Measurements from ENCODE around the gene GSTA4.
A peak's percentile ranks its signal among the peaks of the same experiment; 100 is the strongest.

Gene GSTA4

DNA sequence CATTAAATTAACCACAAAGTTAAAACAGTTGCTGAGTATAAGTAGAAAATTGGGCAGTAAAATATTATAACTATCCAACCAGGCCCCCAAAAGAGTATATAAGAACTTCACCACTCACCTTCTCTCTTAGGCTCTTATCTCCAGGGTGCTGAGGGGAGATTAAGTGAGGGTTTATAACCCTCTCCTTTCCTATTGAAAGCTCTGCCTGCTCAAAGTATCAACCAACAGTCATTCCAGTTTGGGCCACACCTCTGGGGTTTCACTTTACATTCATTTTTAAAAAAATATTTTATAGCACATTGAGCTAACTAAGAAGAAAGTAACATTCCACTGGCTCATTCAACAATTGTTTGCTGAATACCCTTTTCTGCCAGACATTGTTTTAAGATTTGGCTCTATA is 22.1 kb downstream of the GSTA4 start:
- Histone ChIP-seq H3K27me3 (ENCODE audit: insufficient read depth, low read length) (no peaks in the 10 kb centered on the region), H2BK5ac (ENCODE audit: low read depth, low read length, poor library complexity) (no peak overlapping the region), H3K36me3 (ENCODE audit: control insufficient read depth in 1 of 2, insufficient read depth in 2 of 2, low read length in 2 of 2) (no peaks in the 10 kb centered on the region), H3K4me1 (ENCODE audit: control insufficient read depth in 1 of 2, insufficient read depth in 2 of 2, low read length in 2 of 2) (peaks cover 6 to 9% of the 10 kb centered on the region in 2 experiments), H3K9me3 (ENCODE audit: insufficient read depth, low read depth, low read length) (no peaks in the 10 kb centered on the region), H3K4me3 (ENCODE audit: low read depth, low read length) (no peak overlapping the region), H3K4me2 (ENCODE audit: low read length) (no peak overlapping the region), H2AFZ (ENCODE audit: insufficient read depth, low read length, poor library complexity) (no peak overlapping the region), H2BK12ac (ENCODE audit: low read length) (no peak overlapping the region), H3K14ac (ENCODE audit: low read length) (no peak overlapping the region), H4K12ac (ENCODE audit: low read depth, low read length) (no peak overlapping the region), H3K18ac (ENCODE audit: low read length) (no peak overlapping the region), H2AK5ac (ENCODE audit: low read length) (no peak overlapping the region), H3K27ac (ENCODE audit: low read depth, low read length) (no peak overlapping the region), H4K91ac (ENCODE audit: low read depth, low read length) (no peak overlapping the region), H2BK120ac (ENCODE audit: insufficient read depth, low read length, poor library complexity) (no peak overlapping the region), H3K9ac (ENCODE audit: low read length) (no peak overlapping the region), H3K79me1 (ENCODE audit: low read length) (no peaks in the 10 kb centered on the region), H3K4ac (ENCODE audit: low read depth, low read length) (no peak overlapping the region), H3K79me2 (ENCODE audit: control insufficient read depth, insufficient read depth, low read length, poor library complexity) (no peaks in the 10 kb centered on the region), H3K23ac (ENCODE audit: low read length) (no peak overlapping the region), H4K8ac (ENCODE audit: low read depth, low read length) (no peak overlapping the region)
- DNase-seq, result no peak

DNA sequence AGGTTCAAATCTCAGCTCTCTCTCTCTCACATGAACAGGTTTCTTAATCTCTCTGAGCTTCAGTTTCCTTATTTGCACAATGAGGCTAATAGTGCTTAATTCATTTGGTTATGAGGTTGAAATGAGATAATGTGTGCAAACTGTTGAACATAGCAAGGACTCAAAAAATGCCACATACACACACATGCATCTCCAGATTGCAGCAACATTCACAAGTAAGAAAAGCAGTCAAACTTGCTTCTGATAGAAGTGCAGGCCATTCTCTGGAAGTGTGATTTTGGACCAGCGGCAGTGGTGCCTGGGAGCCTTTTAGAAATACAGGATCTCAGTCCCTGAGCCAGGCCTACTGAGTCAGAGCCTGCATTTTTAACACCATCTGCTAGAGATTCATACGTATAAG is 25.7 kb downstream of the GSTA4 start:
- no peak overlapping the region for H4K12ac ChIP-seq (ENCODE audit: low read depth, low read length)
- no peak overlapping the region for H2BK12ac ChIP-seq (ENCODE audit: low read length)
- no peak overlapping the region for H3K18ac ChIP-seq (ENCODE audit: low read length)
- H3K79me1 ChIP-seq (ENCODE audit: low read length), result no peaks in the 10 kb centered on the region
- H4K91ac ChIP-seq (ENCODE audit: low read depth, low read length), result no peak overlapping the region
- no peak overlapping the region for H3K9ac ChIP-seq (ENCODE audit: low read length)
- H3K27me3 ChIP-seq (ENCODE audit: insufficient read depth, low read length), result no peaks in the 10 kb centered on the region
- DNase-seq, result peak in 1 of 2 donors; percentile 8
- H3K4ac ChIP-seq (ENCODE audit: low read depth, low read length), result no peak overlapping the region
- H3K4me1 ChIP-seq (ENCODE audit: control insufficient read depth in 1 of 2, insufficient read depth in 2 of 2, low read length in 2 of 2), result peaks cover 3 to 4% of the 10 kb centered on the region in 2 experiments
- no peak overlapping the region for H3K23ac ChIP-seq (ENCODE audit: low read length)
- WGBS (ENCODE audit: extremely low coverage, insufficient coverage, insufficient read length), result no CpG with 5 or more reads among the region's 2 CpGs
- H3K27ac ChIP-seq (ENCODE audit: low read depth, low read length), result no peak overlapping the region
- no peaks in the 10 kb centered on the region for H3K36me3 ChIP-seq (ENCODE audit: control insufficient read depth in 1 of 2, insufficient read depth in 2 of 2, low read length in 2 of 2)
- no peak overlapping the region for H3K4me2 ChIP-seq (ENCODE audit: low read length)
- H2BK120ac ChIP-seq (ENCODE audit: insufficient read depth, low read length, poor library complexity), result no peak overlapping the region
- H3K9me3 ChIP-seq (ENCODE audit: insufficient read depth, low read depth, low read length), result no peaks in the 10 kb centered on the region
- H3K79me2 ChIP-seq (ENCODE audit: control insufficient read depth, insufficient read depth, low read length, poor library complexity), result no peaks in the 10 kb centered on the region
- no peak overlapping the region for H4K8ac ChIP-seq (ENCODE audit: low read depth, low read length)
- H2AK5ac ChIP-seq (ENCODE audit: low read length), result no peak overlapping the region
- no peak overlapping the region for H2AFZ ChIP-seq (ENCODE audit: insufficient read depth, low read length, poor library complexity)
- no peak overlapping the region for H2BK5ac ChIP-seq (ENCODE audit: low read depth, low read length, poor library complexity)
- no peak overlapping the region for H3K14ac ChIP-seq (ENCODE audit: low read length)
- H3K4me3 ChIP-seq (ENCODE audit: low read depth, low read length), result no peak overlapping the region

DNA sequence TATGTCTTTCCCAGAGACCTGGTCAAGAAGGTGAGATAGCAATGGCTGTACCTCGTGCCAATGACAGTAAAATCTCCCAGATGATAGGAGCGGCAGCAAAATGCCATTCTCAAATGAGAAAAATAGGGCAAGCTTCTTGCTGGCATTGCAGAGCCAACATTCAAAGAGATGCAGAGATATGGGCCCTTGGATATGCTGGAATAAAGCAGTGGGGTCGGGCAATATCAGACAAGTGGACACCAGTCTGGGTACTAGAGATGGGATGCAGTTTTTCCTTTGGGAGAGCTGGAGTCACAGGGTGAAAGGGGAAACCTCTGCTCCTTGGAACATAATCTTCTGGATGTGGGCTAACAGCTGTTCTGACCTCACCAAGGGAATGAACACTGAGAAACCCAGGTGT is 29.0 kb downstream of the GSTA4 start:
- Histone ChIP-seq H3K4me3 (ENCODE audit: low read depth, low read length) (no peak overlapping the region), H2BK5ac (ENCODE audit: low read depth, low read length, poor library complexity) (no peak overlapping the region), H3K79me1 (ENCODE audit: low read length) (no peaks in the 10 kb centered on the region), H3K27me3 (ENCODE audit: insufficient read depth, low read length) (no peaks in the 10 kb centered on the region), H2AK5ac (ENCODE audit: low read length) (no peak overlapping the region), H2AFZ (ENCODE audit: insufficient read depth, low read length, poor library complexity) (no peak overlapping the region), H3K4me1 (ENCODE audit: control insufficient read depth in 1 of 2, insufficient read depth in 2 of 2, low read length in 2 of 2) (peaks cover 3 to 4% of the 10 kb centered on the region in 2 experiments), H2BK120ac (ENCODE audit: insufficient read depth, low read length, poor library complexity) (no peak overlapping the region), H3K27ac (ENCODE audit: low read depth, low read length) (no peak overlapping the region), H4K91ac (ENCODE audit: low read depth, low read length) (no peak overlapping the region), H3K36me3 (ENCODE audit: control insufficient read depth in 1 of 2, insufficient read depth in 2 of 2, low read length in 2 of 2) (no peaks in the 10 kb centered on the region), H4K12ac (ENCODE audit: low read depth, low read length) (no peak overlapping the region), H3K4me2 (ENCODE audit: low read length) (no peak overlapping the region), H3K4ac (ENCODE audit: low read depth, low read length) (no peak overlapping the region), H3K23ac (ENCODE audit: low read length) (no peak overlapping the region), H4K8ac (ENCODE audit: low read depth, low read length) (no peak overlapping the region), H3K18ac (ENCODE audit: low read length) (no peak overlapping the region), H3K79me2 (ENCODE audit: control insufficient read depth, insufficient read depth, low read length, poor library complexity) (no peaks in the 10 kb centered on the region), H3K14ac (ENCODE audit: low read length) (no peak overlapping the region), H3K9me3 (ENCODE audit: insufficient read depth, low read depth, low read length) (peaks cover 2% of the 10 kb centered on the region), H2BK12ac (ENCODE audit: low read length) (no peak overlapping the region), H3K9ac (ENCODE audit: low read length) (no peak overlapping the region)
- DNase-seq, result no peak
- no CpG with 5 or more reads among the region's 3 CpGs for WGBS (ENCODE audit: extremely low coverage, insufficient coverage, insufficient read length)

DNA sequence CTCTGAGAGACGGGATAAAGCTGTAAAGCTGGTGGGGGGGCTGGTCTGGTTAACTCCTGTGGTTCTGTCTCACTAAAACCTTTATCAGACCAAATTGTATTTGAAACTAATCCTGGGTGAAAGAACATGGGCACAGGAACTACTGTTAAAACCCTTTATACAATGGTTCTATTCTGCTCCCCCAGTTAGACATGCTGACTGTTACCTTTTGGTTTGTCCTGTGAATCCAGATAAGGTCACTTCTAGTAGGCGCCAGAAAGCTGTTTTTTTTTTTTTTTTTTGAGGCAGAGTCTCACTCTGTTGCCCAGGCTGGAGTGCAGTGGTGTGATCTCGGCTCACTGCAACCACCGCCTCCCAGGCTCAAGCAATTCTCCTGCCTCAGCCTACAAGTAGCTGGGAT is 29.7 kb downstream of the GSTA4 start:
- H3K36me3 ChIP-seq (ENCODE audit: control insufficient read depth in 1 of 2, insufficient read depth in 2 of 2, low read length in 2 of 2), result no peaks in the 10 kb centered on the region
- H4K8ac ChIP-seq (ENCODE audit: low read depth, low read length), result no peak overlapping the region
- H3K14ac ChIP-seq (ENCODE audit: low read length), result no peak overlapping the region
- peaks cover 2% of the 10 kb centered on the region for H3K9me3 ChIP-seq (ENCODE audit: insufficient read depth, low read depth, low read length)
- H3K4me3 ChIP-seq (ENCODE audit: low read depth, low read length), result no peak overlapping the region
- H2BK12ac ChIP-seq (ENCODE audit: low read length), result no peak overlapping the region
- H3K4me2 ChIP-seq (ENCODE audit: low read length), result no peak overlapping the region
- no peak overlapping the region for H2BK120ac ChIP-seq (ENCODE audit: insufficient read depth, low read length, poor library complexity)
- no peaks in the 10 kb centered on the region for H3K27me3 ChIP-seq (ENCODE audit: insufficient read depth, low read length)
- no peak overlapping the region for H2AK5ac ChIP-seq (ENCODE audit: low read length)
- H3K23ac ChIP-seq (ENCODE audit: low read length), result no peak overlapping the region
- H3K4me1 ChIP-seq (ENCODE audit: control insufficient read depth in 1 of 2, insufficient read depth in 2 of 2, low read length in 2 of 2), result peaks cover 3 to 4% of the 10 kb centered on the region in 2 experiments
- no peak overlapping the region for H3K4ac ChIP-seq (ENCODE audit: low read depth, low read length)
- no peak overlapping the region for H2BK5ac ChIP-seq (ENCODE audit: low read depth, low read length, poor library complexity)
- H3K79me1 ChIP-seq (ENCODE audit: low read length), result no peaks in the 10 kb centered on the region
- no peak overlapping the region for H3K18ac ChIP-seq (ENCODE audit: low read length)
- no peak for DNase-seq
- H4K12ac ChIP-seq (ENCODE audit: low read depth, low read length), result no peak overlapping the region
- WGBS (ENCODE audit: extremely low coverage, insufficient coverage, insufficient read length), result no CpG with 5 or more reads among the region's 4 CpGs
- H3K79me2 ChIP-seq (ENCODE audit: control insufficient read depth, insufficient read depth, low read length, poor library complexity), result no peaks in the 10 kb centered on the region
- H4K91ac ChIP-seq (ENCODE audit: low read depth, low read length), result no peak overlapping the region
- H2AFZ ChIP-seq (ENCODE audit: insufficient read depth, low read length, poor library complexity), result no peak overlapping the region
- no peak overlapping the region for H3K9ac ChIP-seq (ENCODE audit: low read length)
- H3K27ac ChIP-seq (ENCODE audit: low read depth, low read length), result no peak overlapping the region
